GM10248 (cell line): ENCODE results near the gene RHCG.

Experiments
- CTCF ChIA-PET: fragments of 300-600 bp; sonication (Branson Sonifier 250); formaldehyde crosslinking; extraction: SDS; loops from one replicate; lab custom pipeline; 2021; ENCODE audit warnings: antibody characterized with exemption; lab: Yijun Ruan, JAX
- POLR2A ChIA-PET: fragments of 350-650 bp; sonication (Branson Sonifier 250); formaldehyde crosslinking; extraction: SDS; loops from one replicate; lab custom pipeline; 2020; ENCODE audit warnings: antibody characterized with exemption; lab: Yijun Ruan, JAX
- DNase-seq: peaks from one replicate; pipeline ENCODE4 v3.0.0; 2012; ENCODE audit errors: extremely low spot score
- CTCF ChIP-seq: IDR thresholded peaks from 2 replicates; pipeline ENCODE4 v1.5.1; 2012; ENCODE audit warnings: mild to moderate bottlenecking, low read depth; ENCODE audit errors: extremely low read depth, missing control alignments, control extremely low read depth

Gene RHCG

GRCh38 chr15:89506026-89506686 lies 9.8 kb upstream of the RHCG start:
- TF ChIP-seq CTCF: no peak
- no peak for DNase-seq
- ChIA-PET CTCF (interaction anchor here (0.8 kb wide), 1 partner anchor 12 kb away, joined by 4 read pairs; no protein-coding TSS in a partner anchor), POLR2A (no interaction called here)

GRCh38 chr15:89504166-89504565 lies 7.8 kb upstream of the RHCG start:
- DNase-seq: no peak
- ChIA-PET POLR2A (no interaction called here), CTCF (interaction anchor here (1.2 kb wide), 1 partner anchor 62 kb away, joined by 3 read pairs; no protein-coding TSS in a partner anchor)
- no peak for TF ChIP-seq CTCF

GRCh38 chr15:89502867-89503595 lies 6.6 kb upstream of the RHCG start:
- DNase-seq: no peak
- TF ChIP-seq CTCF: no peak
- CTCF ChIA-PET: interaction anchor here (0.7 to 1.2 kb wide), 3 partner anchors 11 to 60 kb away, joined by 3 read pairs; no protein-coding TSS in a partner anchor
- POLR2A ChIA-PET: no interaction called here

- ChIA-PET POLR2A (no interaction called here), CTCF (no interaction called here)
- no peak for TF ChIP-seq CTCF
- no peak for DNase-seq
These were observed 5.3 kb upstream of the RHCG start for GRCh38 chr15:89501646-89502045.

- POLR2A ChIA-PET: no interaction called here
- CTCF ChIA-PET: no interaction called here
- TF ChIP-seq CTCF: no peak
- DNase-seq: no peak
These were observed 4.3 kb upstream of the RHCG start for GRCh38 chr15:89500397-89501270.

GRCh38 chr15:89499156-89499555 lies 2.8 kb upstream of the RHCG start:
- CTCF ChIA-PET: no interaction called here
- no peak for TF ChIP-seq CTCF
- DNase-seq: no peak
- POLR2A ChIA-PET: no interaction called here
